Endothelial cell of umbilical vein (primary cell): ENCODE data around the gene ZNF808. TPM values are rescaled to one million over a fixed set of nuclear protein-coding genes. Genes with fewer than 3 reads are reported as not detected.

ENCODE experiments used
- BruUV-seq: library from RNA; stranded (reverse); fragments of 400-500 nt; replicated peaks from 2 replicates; lab custom pipeline; 2021; lab: Mats Ljungman, UMichigan
- CTCF ChIA-PET: fragments of 300-600, 350-600 bp; sonication (Branson Sonifier 250); formaldehyde crosslinking; loops from one replicate; lab custom pipeline; 2021; ENCODE audit warnings: antibody characterized with exemption, inconsistent platforms; lab: Charles Lee
- POLR2A ChIA-PET: fragments of 300-600, 350-600 bp; sonication (Branson Sonifier 250); formaldehyde crosslinking; loops from one replicate; lab custom pipeline; 2021; ENCODE audit warnings: antibody characterized with exemption, inconsistent platforms; lab: Charles Lee
- DNase-seq: peaks from one replicate; pipeline ENCODE4 v3.0.0-alpha.2; 2011; ENCODE audit warnings: low read depth, low spot score
- FAIRE-seq: peaks from 2 replicates; lab custom pipeline; 2011; peaks lifted over from hg19 to GRCh38; lab: Jason Lieb, UNC
- H2AFZ ChIP-seq: 2 replicates; pipeline ENCODE4 v1.6.0; 2012; ENCODE audit warnings: low read depth, low read length, control low read depth, inconsistent platforms
- H3K27ac ChIP-seq: 2 replicates; pipeline ENCODE4 v1.5.1; 2011; ENCODE audit warnings: low read depth, mild to moderate bottlenecking, control low read depth, low read length, moderate library complexity; ENCODE audit not compliant: insufficient read depth
- H3K27me3 ChIP-seq, 2 experiments: 2 replicates each; pipeline versions ENCODE4 v1.6.0 to v1.6.1; 2011; ENCODE audit warnings: low read length in 2 of 2, mixed read lengths in 1 of 2; ENCODE audit not compliant: control insufficient read depth in 2 of 2, insufficient read depth in 2 of 2
- H3K36me3 ChIP-seq, 2 experiments: 2 replicates in 1 of 2; 3 replicates in 1 of 2; pipeline ENCODE4 v1.5.1; 2011; ENCODE audit warnings: low read length in 2 of 2, mild to moderate bottlenecking in 1 of 2, moderate library complexity in 1 of 2; ENCODE audit not compliant: control insufficient read depth in 2 of 2, insufficient read depth in 2 of 2; ENCODE audit errors: extremely low read depth in 1 of 2
- H3K4me1 ChIP-seq: 3 replicates; pipeline ENCODE4 v1.5.1; 2011; ENCODE audit warnings: mild to moderate bottlenecking, low read length; ENCODE audit not compliant: control insufficient read depth, insufficient read depth; ENCODE audit errors: extremely low read depth
- H3K4me2 ChIP-seq: 2 replicates; pipeline ENCODE4 v1.6.1; 2011; ENCODE audit warnings: low read length, control low read depth, mixed read lengths; ENCODE audit not compliant: insufficient read depth
- H3K4me3 ChIP-seq, 3 experiments: fragments of 200-600 bp in 1 of 3; sonication (generic), shearing (Covaris generic) in 1 of 3; replicated peaks in 1 of 3; 2 replicates each; pipeline ENCODE4 v1.5.1; 2011 to 2016; ENCODE audit warnings: control low read depth in 3 of 3, low read length in 3 of 3, mild to moderate bottlenecking in 2 of 3, inconsistent platforms in 1 of 3, low read depth in 1 of 3, moderate library complexity in 1 of 3; ENCODE audit not compliant: insufficient read depth in 1 of 3
- H3K79me2 ChIP-seq: 2 replicates; pipeline ENCODE4 v1.6.0; 2012; ENCODE audit warnings: low read length, inconsistent platforms; ENCODE audit not compliant: control insufficient read depth, insufficient read depth
- H3K9ac ChIP-seq: replicated peaks from 2 replicates; pipeline ENCODE3; 2011; ENCODE audit warnings: low read length, control low read depth; ENCODE audit not compliant: insufficient read depth; ENCODE audit errors: extremely low read depth
- H3K9me1 ChIP-seq: replicated peaks from 3 replicates; pipeline ENCODE4 v1.6.0; 2011; ENCODE audit warnings: mild to moderate bottlenecking, low read length; ENCODE audit not compliant: control insufficient read depth, insufficient read depth; ENCODE audit errors: extremely low read depth
- H3K9me3 ChIP-seq: replicated peaks from 2 replicates; pipeline ENCODE4 v1.5.1; 2012; ENCODE audit warnings: low read length, inconsistent platforms; ENCODE audit not compliant: control insufficient read depth, insufficient read depth
- H4K20me1 ChIP-seq: replicated peaks from 2 replicates; pipeline ENCODE3; 2011; ENCODE audit warnings: mild to moderate bottlenecking, low read length; ENCODE audit not compliant: control insufficient read depth, insufficient read depth; ENCODE audit errors: extremely low read depth
- EZH2 ChIP-seq: IDR thresholded peaks from 2 replicates; pipeline ENCODE4 v1.6.1; 2012; ENCODE audit warnings: borderline replicate concordance, low read depth, mild to moderate bottlenecking, moderate library complexity, low read length, inconsistent platforms; ENCODE audit not compliant: severe bottlenecking
- FOS ChIP-seq: IDR thresholded peaks from 2 replicates; pipeline ENCODE4 v1.6.1; 2011; ENCODE audit warnings: mild to moderate bottlenecking, low read length, moderate library complexity, borderline replicate concordance; ENCODE audit not compliant: insufficient read depth
- GATA2 ChIP-seq: IDR thresholded peaks from 2 replicates; pipeline ENCODE4 v1.7.0; 2011; ENCODE audit warnings: low read depth, mild to moderate bottlenecking, moderate library complexity, mixed read lengths, low read length; ENCODE audit not compliant: insufficient read length, insufficient read depth
- JUN ChIP-seq: IDR thresholded peaks from 2 replicates; pipeline ENCODE4 v1.6.1; 2011; ENCODE audit warnings: borderline replicate concordance, low read depth; ENCODE audit not compliant: insufficient read length, insufficient read depth
- MAX ChIP-seq: IDR thresholded peaks from 2 replicates; pipeline ENCODE4 v1.6.1; 2011; ENCODE audit not compliant: insufficient read depth, insufficient read length
- MYC ChIP-seq: IDR thresholded peaks from one replicate; pipeline ENCODE4 v1.6.1; 2011; ENCODE audit warnings: mild to moderate bottlenecking, low read depth, low read length
- POLR2A ChIP-seq: IDR thresholded peaks from 2 replicates; pipeline ENCODE4 v1.6.1; 2012; ENCODE audit warnings: low read depth, mild to moderate bottlenecking, control low read depth, low read length
- POLR2AphosphoS5 ChIP-seq: IDR thresholded peaks from 2 replicates; pipeline ENCODE4 v1.6.1; 2012; ENCODE audit warnings: low read depth, mild to moderate bottlenecking, control low read depth, low read length, moderate library complexity; ENCODE audit not compliant: insufficient read depth
- dilution Hi-C: fragments of 300-500 bp; cut with MboI; formaldehyde crosslinking; loops from one replicate; pipeline ENCODE4 v1.15.0; 2019; ENCODE audit warnings: low sequenced_read_pairs; ENCODE audit not compliant: extremely low pct_ligation_motif_present
- intact Hi-C: fragments of 100-400 bp; cut with micrococcal nuclease; formaldehyde crosslinking; loops from one replicate; pipeline ENCODE4 v1.10.0; 2022
- polyA plus RNA-seq, 4 experiments: library from polyadenylated mRNA; depleted of rRNA in 3 of 4; stranded (reverse) in 3 of 4; unstranded in 1 of 4; fragments of >200 nt; gene quantifications; 2 replicates each; pipeline versions ENCODE4 v1.2.1 to v1.2.3, GENCODE V29; 2011 to 2012; ENCODE audit warnings: missing spikeins in 1 of 4
- total RNA-seq: library from RNA; stranded (reverse); gene quantifications from 2 replicates; pipeline ENCODE4 v1.2.3, GENCODE V29; 2021
- TF ChIP-seq, protein P1 (sequence below), 2 donors: IDR thresholded peaks; 1 replicate in 1 of 2; 2 replicates in 1 of 2; pipeline ENCODE4 v1.5.1; 2011; ENCODE audit warnings: low read length in 2 of 2, mild to moderate bottlenecking in 2 of 2, moderate library complexity in 2 of 2, control low read depth in 1 of 2, inconsistent platforms in 1 of 2, low read depth in 1 of 2; ENCODE audit not compliant: insufficient read depth in 1 of 2; ENCODE audit errors: extremely low read depth in 1 of 2

The ZNF808 gene
- total and polyA plus RNA-seq, 2 donors (not counting 3 experiments of a cell fraction or from before 2014, with no cell fraction given), result 1.9 to 15.2 TPM

- Histone ChIP-seq H3K9ac (peak overlapping the region; percentile 86), H2AFZ (peak overlapping the region; percentile 95), H4K20me1 (no peaks in the 10 kb centered on the region), H3K9me3 (no peaks in the 10 kb centered on the region), H3K36me3 (no peaks in the 10 kb centered on the region), H3K27me3 (no peaks in the 10 kb centered on the region), H3K9me1 (no peaks in the 10 kb centered on the region), H3K79me2 (peaks cover 8% of the 10 kb centered on the region), H3K4me1 (peaks cover 3% of the 10 kb centered on the region), H3K27ac (peak overlapping the region; percentile 78), H3K4me2 (peak overlapping the region; percentile 74), H3K4me3 (peak overlapping the region; percentile 70 to 86 (median 83))
- TSS peak; percentile 94 for BruUV-seq
- dilution Hi-C loops, result no loop called here
- ChIA-PET POLR2A (no interaction called here), CTCF (no interaction called here)
- TF ChIP-seq EZH2 (no peak), POLR2AphosphoS5 (no peak), MAX (no peak), POLR2A (no peak), MYC (no peak), FOS (no peak), GATA2 (no peak), JUN (no peak)
- TF ChIP-seq, protein P1, sequence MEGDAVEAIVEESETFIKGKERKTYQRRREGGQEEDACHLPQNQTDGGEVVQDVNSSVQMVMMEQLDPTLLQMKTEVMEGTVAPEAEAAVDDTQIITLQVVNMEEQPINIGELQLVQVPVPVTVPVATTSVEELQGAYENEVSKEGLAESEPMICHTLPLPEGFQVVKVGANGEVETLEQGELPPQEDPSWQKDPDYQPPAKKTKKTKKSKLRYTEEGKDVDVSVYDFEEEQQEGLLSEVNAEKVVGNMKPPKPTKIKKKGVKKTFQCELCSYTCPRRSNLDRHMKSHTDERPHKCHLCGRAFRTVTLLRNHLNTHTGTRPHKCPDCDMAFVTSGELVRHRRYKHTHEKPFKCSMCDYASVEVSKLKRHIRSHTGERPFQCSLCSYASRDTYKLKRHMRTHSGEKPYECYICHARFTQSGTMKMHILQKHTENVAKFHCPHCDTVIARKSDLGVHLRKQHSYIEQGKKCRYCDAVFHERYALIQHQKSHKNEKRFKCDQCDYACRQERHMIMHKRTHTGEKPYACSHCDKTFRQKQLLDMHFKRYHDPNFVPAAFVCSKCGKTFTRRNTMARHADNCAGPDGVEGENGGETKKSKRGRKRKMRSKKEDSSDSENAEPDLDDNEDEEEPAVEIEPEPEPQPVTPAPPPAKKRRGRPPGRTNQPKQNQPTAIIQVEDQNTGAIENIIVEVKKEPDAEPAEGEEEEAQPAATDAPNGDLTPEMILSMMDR (IDR thresholded peaks at IDR 0.05; ENCODE audit: extremely low read depth in 1 of 2, insufficient read depth in 1 of 2, low read depth in 1 of 2, low read length in 2 of 2), result no peak
- FAIRE-seq (no peak), DNase-seq (no peak)
- intact Hi-C loops, result loop anchor here (1.0 to 5.0 kb wide), 7 partner anchors 7 to 464 kb away; partner anchors contain the start of genes ZNF480, ZNF616, ZNF701 and ZNF83
These were observed 486 bp downstream of the ZNF808 start for GRCh38 chr19:52527956-52528351.
